HG03342 (cell line): ENCODE data around the gene GSN.

Experiments used
- ATAC-seq: cut with Tn5 transposase; IDR thresholded peaks from one replicate; pipeline ENCODE4 v1.9.1; 2021; ENCODE audit warnings: mild to moderate bottlenecking, moderate library complexity; ENCODE audit not compliant: unreplicated experiment

GSN gene

GRCh38 chr9:121302341-121302740, 34.4 kb downstream of the GSN start:
- no peak for ATAC-seq

GRCh38 chr9:121302786-121303185, 34.8 kb downstream of the GSN start:
- ATAC-seq = no peak

- no peak for ATAC-seq
These were observed 35.8 kb downstream of the GSN start for GRCh38 chr9:121303456-121304451.

GRCh38 chr9:121304707-121305106, 36.7 kb downstream of the GSN start:
- no peak for ATAC-seq

GRCh38 chr9:121305269-121305994, 37.5 kb downstream of the GSN start:
- no peak for ATAC-seq

- ATAC-seq = no peak
These were observed 40.0 kb downstream of the GSN start for GRCh38 chr9:121307976-121308375.

- ATAC-seq = no peak
These were observed 40.8 kb downstream of the GSN start for GRCh38 chr9:121308765-121309164.

- ATAC-seq = no peak
These were observed 41.2 kb downstream of the GSN start for GRCh38 chr9:121309171-121309570.

GRCh38 chr9:121309833-121310425, 42.0 kb downstream of the GSN start:
- ATAC-seq = no peak

- ATAC-seq = no peak
These were observed 42.6 kb downstream of the GSN start for GRCh38 chr9:121310571-121310970.

GRCh38 chr9:121312169-121312568, 44.2 kb downstream of the GSN start:
- no peak for ATAC-seq

GRCh38 chr9:121313458-121314152, 45.6 kb downstream of the GSN start:
- no peak for ATAC-seq

- no peak for ATAC-seq
These were observed 48.4 kb downstream of the GSN start for GRCh38 chr9:121316378-121316777.

- no peak for ATAC-seq
These were observed 49.0 kb downstream of the GSN start for GRCh38 chr9:121316852-121317373.

GRCh38 chr9:121317737-121318630, 50.0 kb downstream of the GSN start:
- no peak for ATAC-seq

GRCh38 chr9:121318631-121319382, 50.8 kb downstream of the GSN start:
- ATAC-seq = no peak

- ATAC-seq = no peak
These were observed 51.4 kb downstream of the GSN start for GRCh38 chr9:121319383-121319780.

GRCh38 chr9:121321016-121321503, 53.1 kb downstream of the GSN start:
- ATAC-seq = no peak
